ENCODE measurements around the gene KLF4. TPM values are rescaled to one million over a fixed set of nuclear protein-coding genes. Genes with fewer than 3 reads are reported as not detected.

KLF4 gene
- total RNA-seq, 1 experiment from 2014 or later, result 7.1 TPM

GRCh38 chr9:107447081-107447480 lies 42.5 kb downstream of the KLF4 start:
- Histone ChIP-seq H3T11ph (ENCODE audit: low read length) (no peak overlapping the region), H3K23ac (ENCODE audit: insufficient read length, low read depth, low read length) (no peak overlapping the region), H2BK5ac (ENCODE audit: insufficient read length, low read length) (no peak overlapping the region), H3K18ac (ENCODE audit: insufficient read length, low read depth, low read length) (no peak overlapping the region), H3K27me3 (ENCODE audit: insufficient read depth, low read length) (no peaks in the 10 kb centered on the region), H3K14ac (ENCODE audit: insufficient read depth, low read length) (no peak overlapping the region), H2AK5ac (ENCODE audit: insufficient read length, low read length) (no peak overlapping the region), H3K79me1 (ENCODE audit: insufficient read depth, low read depth, low read length, poor library complexity, severe bottlenecking) (no peaks in the 10 kb centered on the region), H2BK20ac (ENCODE audit: low read depth, low read length, poor library complexity, severe bottlenecking) (no peak overlapping the region), H4K5ac (ENCODE audit: insufficient read length, low read depth, low read length) (no peak overlapping the region), H3K4me2 (ENCODE audit: insufficient read depth, insufficient read length, low read length) (no peak overlapping the region), H2AFZ (ENCODE audit: low read length) (no peak overlapping the region), H2BK15ac (ENCODE audit: low read depth, low read length) (no peak overlapping the region), H3K4me1 (ENCODE audit: insufficient read depth, low read length) (no peaks in the 10 kb centered on the region), H3K23me2 (ENCODE audit: insufficient read length, low read depth, low read length, poor library complexity, severe bottlenecking) (no peaks in the 10 kb centered on the region), H3K27ac (ENCODE audit: insufficient read length, low read depth, low read length) (no peak overlapping the region), H2BK12ac (ENCODE audit: insufficient read length, low read depth, low read length) (no peak overlapping the region), H4K91ac (ENCODE audit: insufficient read length, low read depth, low read length) (no peak overlapping the region), H3K56ac (ENCODE audit: insufficient read length, low read depth, low read length) (no peak overlapping the region), H4K20me1 (ENCODE audit: control insufficient read depth, insufficient read depth, insufficient read length) (no peaks in the 10 kb centered on the region), H2BK120ac (ENCODE audit: low read depth, low read length, poor library complexity, severe bottlenecking) (no peak overlapping the region), H3K9ac (ENCODE audit: extremely low read depth, insufficient read length, low read length) (no peak overlapping the region), H4K8ac (replicated peaks; ENCODE audit: insufficient read length, low read depth, low read length) (no peak overlapping the region), H3K9me3 (ENCODE audit: control insufficient read depth, low read depth, low read length) (no peaks in the 10 kb centered on the region), H3K4ac (ENCODE audit: low read depth, low read length) (no peak overlapping the region), H3K79me2 (ENCODE audit: insufficient read depth, low read length) (no peaks in the 10 kb centered on the region)
- H3K4me1 Mint-ChIP-seq, result no peaks in the 10 kb centered on the region
- no peaks in the 10 kb centered on the region for H3K36me3 Mint-ChIP-seq (ENCODE audit: insufficient read depth in 1 of 3, low read depth in 3 of 3)
- no peaks in the 10 kb centered on the region; the same call in 1 of the 2 replicates for H3K27me3 Mint-ChIP-seq (ENCODE audit: low read depth)
- TF ChIP-seq CTCF (conservative IDR thresholded peaks at IDR 0.05), result no peak
- WGBS (ENCODE audit: extremely low coverage, insufficient read length, low lambda C conversion rate), result no CpG with 5 or more reads among the region's 4 CpGs
- H3K9me3 Mint-ChIP-seq, result no peaks in the 10 kb centered on the region
- no peak overlapping the region for H3K27ac Mint-ChIP-seq
- DNase-seq, result no peak
- no peak overlapping the region for H3K4me3 Mint-ChIP-seq

Data from H9 (cell line).